Measurements from ENCODE around the gene CLDN6. TPM values are rescaled to one million over a fixed set of nuclear protein-coding genes. Genes with fewer than 3 reads are reported as not detected.

Gene CLDN6
- total RNA-seq, 2 donors from 2014 or later: not detected

GRCh38 chr16:2982402-2982801 is 35.6 kb downstream of the CLDN6 start:
- TF ChIP-seq, protein P1, sequence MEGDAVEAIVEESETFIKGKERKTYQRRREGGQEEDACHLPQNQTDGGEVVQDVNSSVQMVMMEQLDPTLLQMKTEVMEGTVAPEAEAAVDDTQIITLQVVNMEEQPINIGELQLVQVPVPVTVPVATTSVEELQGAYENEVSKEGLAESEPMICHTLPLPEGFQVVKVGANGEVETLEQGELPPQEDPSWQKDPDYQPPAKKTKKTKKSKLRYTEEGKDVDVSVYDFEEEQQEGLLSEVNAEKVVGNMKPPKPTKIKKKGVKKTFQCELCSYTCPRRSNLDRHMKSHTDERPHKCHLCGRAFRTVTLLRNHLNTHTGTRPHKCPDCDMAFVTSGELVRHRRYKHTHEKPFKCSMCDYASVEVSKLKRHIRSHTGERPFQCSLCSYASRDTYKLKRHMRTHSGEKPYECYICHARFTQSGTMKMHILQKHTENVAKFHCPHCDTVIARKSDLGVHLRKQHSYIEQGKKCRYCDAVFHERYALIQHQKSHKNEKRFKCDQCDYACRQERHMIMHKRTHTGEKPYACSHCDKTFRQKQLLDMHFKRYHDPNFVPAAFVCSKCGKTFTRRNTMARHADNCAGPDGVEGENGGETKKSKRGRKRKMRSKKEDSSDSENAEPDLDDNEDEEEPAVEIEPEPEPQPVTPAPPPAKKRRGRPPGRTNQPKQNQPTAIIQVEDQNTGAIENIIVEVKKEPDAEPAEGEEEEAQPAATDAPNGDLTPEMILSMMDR (IDR thresholded peaks at IDR 0.05): no peak
- Histone ChIP-seq H3K27me3 (replicated peaks; ENCODE audit: insufficient read depth) (no peaks in the 10 kb centered on the region), H3K36me3 (no peaks in the 10 kb centered on the region), H3K9me3 (no peaks in the 10 kb centered on the region), H3K4me3 (no peak overlapping the region), H3K4me1 (ENCODE audit: control insufficient read depth in 1 of 2, low read depth in 2 of 2) (peaks cover 6 to 30% of the 10 kb centered on the region in 2 donors), H3K27ac (no peak overlapping the region)
- no peak for DNase-seq (ENCODE audit: low spot score)
- no peak for ATAC-seq (ENCODE audit: insufficient number of reproducible peaks, low FRiP score, low read depth)

DNA sequence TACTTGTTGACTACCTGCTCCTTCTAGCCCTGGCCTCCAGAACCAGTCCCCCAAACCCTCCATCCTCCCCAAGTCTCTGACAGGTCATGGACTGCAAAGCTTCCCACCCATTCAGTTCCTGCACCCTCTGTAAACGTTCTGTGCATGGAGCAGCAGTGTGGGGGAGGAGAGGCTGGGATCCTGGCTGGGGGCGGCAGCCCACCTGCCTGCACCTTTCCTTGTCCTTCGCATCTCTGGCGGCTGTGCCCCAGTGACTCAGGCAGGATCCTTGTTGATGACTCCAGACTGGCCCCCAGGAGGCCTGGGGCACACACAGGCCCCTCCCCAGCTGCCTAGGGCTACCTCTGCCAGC is 36.1 kb downstream of the CLDN6 start:
- Histone ChIP-seq H3K4me3 (no peak overlapping the region), H3K27ac (no peak overlapping the region), H3K27me3 (replicated peaks; ENCODE audit: insufficient read depth) (no peaks in the 10 kb centered on the region), H3K36me3 (no peaks in the 10 kb centered on the region), H3K4me1 (ENCODE audit: control insufficient read depth in 1 of 2, low read depth in 2 of 2) (peaks cover 6 to 30% of the 10 kb centered on the region in 2 donors), H3K9me3 (no peaks in the 10 kb centered on the region)
- ATAC-seq (ENCODE audit: insufficient number of reproducible peaks, low FRiP score, low read depth) (no peak), DNase-seq (ENCODE audit: low spot score) (no peak)
- TF ChIP-seq, protein P1 (IDR thresholded peaks at IDR 0.05): no peak

GRCh38 chr16:2981177-2981898 is 36.6 kb downstream of the CLDN6 start:
- DNase-seq (ENCODE audit: low spot score) (no peak), ATAC-seq (ENCODE audit: insufficient number of reproducible peaks, low FRiP score, low read depth) (no peak)
- TF ChIP-seq, protein P1 (IDR thresholded peaks at IDR 0.05): no peak
- H3K27ac ChIP-seq: no peak overlapping the region
- H3K9me3 ChIP-seq: no peaks in the 10 kb centered on the region
- H3K4me1 ChIP-seq (ENCODE audit: control insufficient read depth in 1 of 2, low read depth in 2 of 2): peaks cover 6 to 30% of the 10 kb centered on the region in 2 donors
- no peaks in the 10 kb centered on the region for H3K36me3 ChIP-seq
- peak overlapping the region; percentile 84 for H3K4me3 ChIP-seq
- no peaks in the 10 kb centered on the region for H3K27me3 ChIP-seq (replicated peaks; ENCODE audit: insufficient read depth)

DNA sequence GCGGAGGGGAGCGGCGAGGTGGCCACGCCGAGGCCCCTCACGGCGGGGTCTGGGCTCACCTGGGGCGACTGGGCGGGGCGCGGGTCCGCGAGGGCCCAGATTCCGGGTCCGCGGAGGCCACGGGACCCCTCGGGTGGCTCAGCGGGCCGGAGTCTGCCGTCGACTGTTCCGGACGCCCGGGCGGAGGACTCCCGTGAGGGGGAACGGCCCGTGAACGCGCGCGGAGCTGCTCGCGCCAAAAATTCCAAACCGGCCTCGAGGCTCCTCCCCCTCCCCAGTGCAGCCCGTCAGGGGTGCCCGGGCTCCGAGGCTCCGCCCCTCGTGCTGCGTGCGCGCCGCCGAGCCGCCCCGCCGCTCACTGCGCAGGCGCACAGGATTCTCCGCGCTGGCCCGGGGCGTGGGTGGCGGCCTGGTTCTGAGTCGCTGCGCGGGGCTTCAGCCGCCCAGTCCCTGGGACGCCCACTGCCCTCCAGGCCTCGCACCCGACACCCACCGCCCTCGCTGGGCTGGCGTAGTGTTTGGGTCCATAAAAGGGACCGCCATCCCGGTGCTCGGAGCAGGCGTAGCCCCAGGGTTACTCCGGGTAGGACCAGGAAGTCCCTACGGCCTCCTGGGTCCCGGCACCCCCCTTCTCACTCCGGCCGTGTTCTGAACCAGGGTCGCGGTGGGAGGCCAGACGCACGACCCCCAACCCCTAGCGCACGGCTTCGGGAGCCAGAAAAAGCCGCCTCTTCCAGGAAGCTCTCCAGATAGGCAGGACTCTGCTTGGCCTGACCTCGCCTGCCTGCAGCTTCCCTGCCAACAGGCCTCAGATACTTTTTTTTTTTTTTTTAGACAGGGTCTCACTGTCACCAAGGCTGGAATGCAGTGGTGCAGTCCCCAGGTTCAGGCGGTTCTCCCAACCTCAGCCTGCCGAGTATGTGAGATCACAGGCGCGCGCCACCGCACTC is 37.5 kb downstream of the CLDN6 start, which contains the start of gene PKMYT1:
Gene PKMYT1 (minus strand): TSS at position 220 of the 950 bp plus-strand sequence. CDS start 789 bp downstream, outside the sequence.
- H3K36me3 ChIP-seq: no peaks in the 10 kb centered on the region
- no peaks in the 10 kb centered on the region for H3K9me3 ChIP-seq
- TF ChIP-seq, protein P1 (IDR thresholded peaks at IDR 0.05): no peak
- peak; percentile 94 for ATAC-seq (ENCODE audit: insufficient number of reproducible peaks, low FRiP score, low read depth)
- no peak for DNase-seq (ENCODE audit: low spot score)
- peaks cover 6 to 24% of the 10 kb centered on the region in 2 donors for H3K4me1 ChIP-seq (ENCODE audit: control insufficient read depth in 1 of 2, low read depth in 2 of 2)
- H3K27me3 ChIP-seq (replicated peaks; ENCODE audit: insufficient read depth): no peaks in the 10 kb centered on the region
- H3K27ac ChIP-seq: peak within 1 kb of the TSS; percentile 56 to 75
- H3K4me3 ChIP-seq: peak within 1 kb of the TSS; percentile 84

GRCh38 chr16:2979669-2980226 is 38.2 kb downstream of the CLDN6 start:
- Histone ChIP-seq H3K4me1 (ENCODE audit: control insufficient read depth in 1 of 2, low read depth in 2 of 2) (peaks cover 6 to 23% of the 10 kb centered on the region in 2 donors), H3K27me3 (replicated peaks; ENCODE audit: insufficient read depth) (no peaks in the 10 kb centered on the region), H3K27ac (no peak overlapping the region), H3K9me3 (no peaks in the 10 kb centered on the region), H3K36me3 (no peaks in the 10 kb centered on the region), H3K4me3 (peak overlapping the region; percentile 84)
- no peak for DNase-seq (ENCODE audit: low spot score)
- no peak for ATAC-seq (ENCODE audit: insufficient number of reproducible peaks, low FRiP score, low read depth)
- TF ChIP-seq, protein P1 (IDR thresholded peaks at IDR 0.05): no peak
